Suprapubic skin (tissue), 4 donors: ENCODE results near the gene TCF7L2. TPM values are rescaled to one million over a fixed set of nuclear protein-coding genes. Genes with fewer than 3 reads are reported as not detected.

ENCODE experiments used
- DNase-seq, 2 donors: peaks; one replicate each; pipeline ENCODE4 v3.0.0-alpha.2; 2019; ENCODE audit warnings: low spot score in 2 of 2
- H3K27ac ChIP-seq: fragments of 200-600 bp; sonication (generic); one replicate; pipeline ENCODE4 v1.5.1; 2019
- H3K27me3 ChIP-seq: fragments of 200-600 bp; sonication (generic); one replicate; pipeline ENCODE4 v1.5.1; 2019
- H3K36me3 ChIP-seq: fragments of 200-600 bp; sonication (generic); one replicate; pipeline ENCODE4 v1.5.1; 2019
- H3K4me1 ChIP-seq: fragments of 200-600 bp; sonication (generic); one replicate; pipeline ENCODE4 v1.5.1; 2019
- H3K4me3 ChIP-seq: fragments of 200-600 bp; sonication (generic); one replicate; pipeline ENCODE4 v1.5.1; 2019; ENCODE audit warnings: mild to moderate bottlenecking
- H3K9me3 ChIP-seq: fragments of 200-600 bp; sonication (generic); one replicate; pipeline ENCODE4 v1.5.1; 2019
- CTCF ChIP-seq, 2 donors: fragments of 200-600 bp in 1 of 2; fragments of 450-650 bp in 1 of 2; sonication (generic) in 1 of 2; IDR thresholded peaks; one replicate each; pipeline ENCODE4 v1.5.1; 2016 to 2019; ENCODE audit warnings: antibody characterized with exemption in 2 of 2, mild to moderate bottlenecking in 1 of 2, moderate library complexity in 1 of 2
- EP300 ChIP-seq: sonication (generic); formaldehyde crosslinking; IDR thresholded peaks from one replicate; pipeline ENCODE4 v1.6.1; 2017; ENCODE audit warnings: antibody characterized with exemption
- POLR2A ChIP-seq, 2 donors: fragments of 450-650 bp; IDR thresholded peaks; one replicate each; pipeline ENCODE4 v1.6.1; 2017; ENCODE audit warnings: antibody characterized with exemption in 2 of 2, mild to moderate bottlenecking in 2 of 2, moderate library complexity in 2 of 2
- POLR2AphosphoS5 ChIP-seq, 3 donors: sonication (generic); formaldehyde crosslinking; IDR thresholded peaks; one replicate each; pipeline ENCODE4 v1.6.1; 2017; ENCODE audit warnings: antibody characterized with exemption in 3 of 3
- WGBS: methylation state at CpG from one replicate; pipeline ENCODE4 v1.1.5; 2018; 5-methylcytosine and 5-hydroxymethylcytosine counted together
- total RNA-seq, 4 donors: library from RNA; depleted of rRNA; stranded (reverse); fragments of >200 nt; gene quantifications; one replicate each; pipeline ENCODE4 v1.1.0, GENCODE V29; 2016

Gene TCF7L2
- total RNA-seq, 4 donors from 2014 or later, result 9.9 to 23.3 (median 15.2) TPM

- H3K4me1 ChIP-seq, result peaks cover 40% of the 10 kb centered on the region
- DNase-seq, result peak; percentile 88
- H3K4me3 ChIP-seq, result no peak overlapping the region
- 41% methylated on average over 23 of the region's 23 CpGs for WGBS
- peak overlapping the region; percentile 74 for H3K27ac ChIP-seq
- H3K36me3 ChIP-seq, result peaks cover 8% of the 10 kb centered on the region
- TF ChIP-seq POLR2A (IDR thresholded peaks at IDR 0.05) (no peak), CTCF (IDR thresholded peaks at IDR 0.05) (no peak), POLR2AphosphoS5 (IDR thresholded peaks at IDR 0.05) (peak in 1 of 3 donors; percentile 49)
- no peaks in the 10 kb centered on the region for H3K27me3 ChIP-seq
- H3K9me3 ChIP-seq, result no peaks in the 10 kb centered on the region
Measured at GRCh38 chr10:113073549-113074189, 123.6 kb downstream of the TCF7L2 start.

GRCh38 chr10:113076949-113077348, 126.9 kb downstream of the TCF7L2 start:
- peaks cover 34% of the 10 kb centered on the region for H3K4me1 ChIP-seq
- WGBS, result 69% methylated on average over 1 of the region's 1 CpG
- H3K36me3 ChIP-seq, result no peaks in the 10 kb centered on the region
- no peak overlapping the region for H3K27ac ChIP-seq
- no peak for DNase-seq
- no peaks in the 10 kb centered on the region for H3K9me3 ChIP-seq
- no peaks in the 10 kb centered on the region for H3K27me3 ChIP-seq
- H3K4me3 ChIP-seq, result no peak overlapping the region
- TF ChIP-seq CTCF (IDR thresholded peaks at IDR 0.05), result no peak
- no peak for TF ChIP-seq EP300
- TF ChIP-seq POLR2A (IDR thresholded peaks at IDR 0.05), result no peak
- no peak for TF ChIP-seq POLR2AphosphoS5 (IDR thresholded peaks at IDR 0.05)

GRCh38 chr10:113078282-113078907, 128.3 kb downstream of the TCF7L2 start:
- Histone ChIP-seq H3K27ac (no peak overlapping the region), H3K27me3 (no peaks in the 10 kb centered on the region), H3K36me3 (no peaks in the 10 kb centered on the region), H3K9me3 (no peaks in the 10 kb centered on the region), H3K4me3 (no peak overlapping the region), H3K4me1 (peaks cover 24% of the 10 kb centered on the region)
- DNase-seq, result no peak
- no peak for TF ChIP-seq CTCF (IDR thresholded peaks at IDR 0.05)
- no peak for TF ChIP-seq POLR2AphosphoS5 (IDR thresholded peaks at IDR 0.05)
- TF ChIP-seq EP300, result no peak
- TF ChIP-seq POLR2A (IDR thresholded peaks at IDR 0.05), result no peak
- 88% methylated on average over 4 of the region's 4 CpGs for WGBS

- 75% methylated on average over 8 of the region's 8 CpGs for WGBS
- no peak overlapping the region for H3K4me3 ChIP-seq
- TF ChIP-seq POLR2A (IDR thresholded peaks at IDR 0.05), result no peak
- peak overlapping the region; percentile 23 for H3K27ac ChIP-seq
- H3K4me1 ChIP-seq, result peaks cover 8% of the 10 kb centered on the region
- no peaks in the 10 kb centered on the region for H3K9me3 ChIP-seq
- DNase-seq, result no peak
- H3K27me3 ChIP-seq, result no peaks in the 10 kb centered on the region
- no peaks in the 10 kb centered on the region for H3K36me3 ChIP-seq
Measured at GRCh38 chr10:113080061-113080924, 130.2 kb downstream of the TCF7L2 start.

- no peak for DNase-seq
- H3K27ac ChIP-seq, result no peak overlapping the region
- no peak for TF ChIP-seq EP300
- no peak for TF ChIP-seq POLR2AphosphoS5 (IDR thresholded peaks at IDR 0.05)
- no peaks in the 10 kb centered on the region for H3K36me3 ChIP-seq
- H3K9me3 ChIP-seq, result no peaks in the 10 kb centered on the region
- 86% methylated on average over 2 of the region's 2 CpGs for WGBS
- H3K4me3 ChIP-seq, result no peak overlapping the region
- peaks cover 8% of the 10 kb centered on the region for H3K4me1 ChIP-seq
- no peaks in the 10 kb centered on the region for H3K27me3 ChIP-seq
Measured at GRCh38 chr10:113080925-113081229, 130.8 kb downstream of the TCF7L2 start.

- DNase-seq, result no peak
- H3K27ac ChIP-seq, result no peak overlapping the region
- H3K36me3 ChIP-seq, result no peaks in the 10 kb centered on the region
- H3K4me3 ChIP-seq, result no peak overlapping the region
- TF ChIP-seq CTCF (IDR thresholded peaks at IDR 0.05) (no peak), POLR2A (IDR thresholded peaks at IDR 0.05) (no peak), EP300 (no peak), POLR2AphosphoS5 (IDR thresholded peaks at IDR 0.05) (no peak)
- peaks cover 24% of the 10 kb centered on the region for H3K4me1 ChIP-seq
- no peaks in the 10 kb centered on the region for H3K9me3 ChIP-seq
- no peaks in the 10 kb centered on the region for H3K27me3 ChIP-seq
- 98% methylated on average over 2 of the region's 4 CpGs for WGBS
Measured at GRCh38 chr10:113084031-113084430, 134.0 kb downstream of the TCF7L2 start.
